Right forelimb (tissue), 1 donor: ENCODE data around the gene CCT5.
A peak's percentile ranks its signal among the peaks of the same experiment; 100 is the strongest.

ENCODE experiments used
- DNase-seq: peaks from one replicate; pipeline ENCODE4 v3.0.0-alpha.2; 2018

Gene CCT5

GRCh38 chr5:10249948-10250805 is at the start of gene CCT5:
Gene CCT5, plus strand, starts transcription at chr5:10250280. Its CDS starts 61 bp downstream, at chr5:10250341.
- peak; percentile 94 for DNase-seq

- DNase-seq, result no peak
These were observed 48.7 kb upstream of the CCT5 start for GRCh38 chr5:10201223-10201868.

GRCh38 chr5:10202089-10202910 is 47.8 kb upstream of the CCT5 start:
- no peak for DNase-seq

- DNase-seq, result no peak
These were observed 41.1 kb upstream of the CCT5 start for GRCh38 chr5:10209004-10209403.

GRCh38 chr5:10213316-10213715 is 36.8 kb upstream of the CCT5 start:
- DNase-seq, result no peak

- DNase-seq, result no peak
These were observed 36.0 kb upstream of the CCT5 start for GRCh38 chr5:10214041-10214440.

- DNase-seq, result no peak
These were observed 34.7 kb upstream of the CCT5 start for GRCh38 chr5:10215366-10215765.

- DNase-seq, result no peak
These were observed 34.0 kb upstream of the CCT5 start for GRCh38 chr5:10216107-10216506.

GRCh38 chr5:10218658-10219057 is 31.4 kb upstream of the CCT5 start:
- DNase-seq, result no peak

GRCh38 chr5:10219068-10219467 is 31.0 kb upstream of the CCT5 start:
- DNase-seq, result no peak

- DNase-seq, result peak; percentile 52
These were observed 29.8 kb upstream of the CCT5 start for GRCh38 chr5:10220248-10220647.

- DNase-seq, result no peak
These were observed 27.8 kb upstream of the CCT5 start for GRCh38 chr5:10222326-10222725.

- no peak for DNase-seq
These were observed 22.7 kb upstream of the CCT5 start for GRCh38 chr5:10227379-10227778.

- no peak for DNase-seq
These were observed 21.8 kb upstream of the CCT5 start for GRCh38 chr5:10228288-10228687.

- no peak for DNase-seq
These were observed 20.6 kb upstream of the CCT5 start for GRCh38 chr5:10229306-10230048.

- DNase-seq, result no peak
These were observed 17.7 kb upstream of the CCT5 start for GRCh38 chr5:10232386-10232785.

GRCh38 chr5:10233011-10233410 is 17.1 kb upstream of the CCT5 start:
- no peak for DNase-seq

- DNase-seq, result no peak
These were observed 16.6 kb upstream of the CCT5 start for GRCh38 chr5:10233505-10233904.

- no peak for DNase-seq
These were observed 14.7 kb upstream of the CCT5 start for GRCh38 chr5:10235350-10235749.

- no peak for DNase-seq
These were observed 6.3 kb upstream of the CCT5 start for GRCh38 chr5:10243660-10244240.

GRCh38 chr5:10244342-10244944 is 5.6 kb upstream of the CCT5 start:
- DNase-seq, result no peak

GRCh38 chr5:10246761-10247160 is 3.3 kb upstream of the CCT5 start:
- no peak for DNase-seq
